ENCODE results near the gene SMAD6.

- TF ChIP-seq EZH2phosphoT487 (IDR thresholded peaks at IDR 0.05; ENCODE audit: unreplicated experiment) (no peak), CTCF (conservative IDR thresholded peaks at IDR 0.05; ENCODE audit: low read depth in 2 of 2) (no peak), REST (IDR thresholded peaks at IDR 0.05; ENCODE audit: unreplicated experiment) (no peak), POLR2AphosphoS5 (IDR thresholded peaks at IDR 0.05; ENCODE audit: low read depth) (no peak), CREB1 (CRISPR knock-in tag; IDR thresholded peaks at IDR 0.05; ENCODE audit: low read depth) (no peak), EZH2 (IDR thresholded peaks at IDR 0.05; ENCODE audit: low read depth, unreplicated experiment) (no peak), JUNB (IDR thresholded peaks at IDR 0.05; ENCODE audit: unreplicated experiment) (no peak)
These were observed 7.8 kb downstream of the SMAD6 start for GRCh38 chr15:66709884-66710283.
